A673 (cell line): ENCODE results near the gene PLXND1. TPM values are rescaled to one million over a fixed set of nuclear protein-coding genes. Genes with fewer than 3 reads are reported as not detected.

ENCODE experiments used
- BruUV-seq: library from RNA; stranded (reverse); fragments of 400-500 nt; replicated peaks from 2 replicates; lab custom pipeline; 2021; lab: Mats Ljungman, UMichigan
- CTCF ChIA-PET: fragments of 300-600 bp; sonication (Branson Sonifier 250); formaldehyde crosslinking; loops from one replicate; lab custom pipeline; 2022; ENCODE audit warnings: antibody characterized with exemption; lab: Charles Lee
- POLR2A ChIA-PET: fragments of 300-600 bp; sonication (Branson Sonifier 250); formaldehyde crosslinking; loops from one replicate; lab custom pipeline; 2022; ENCODE audit warnings: antibody characterized with exemption; ENCODE audit not compliant: low non-redundant PET; lab: Charles Lee
- DNase-seq: peaks from one replicate; pipeline ENCODE4 v3.0.0-alpha.2; 2015; ENCODE audit warnings: low spot score
- H3K27ac ChIP-seq: fragments of 200-600 bp; sonication (generic); 2 replicates; pipeline ENCODE4 v1.5.1; 2016; ENCODE audit warnings: mixed run types, low read depth, mild to moderate bottlenecking, mixed read lengths, antibody characterized with exemption, low read length; ENCODE audit not compliant: poor library complexity, severe bottlenecking
- H3K27me3 ChIP-seq: fragments of 200-600 bp; sonication (generic); replicated peaks from 2 replicates; pipeline ENCODE4 v1.6.1; 2017; ENCODE audit warnings: mixed run types, low read depth, mild to moderate bottlenecking, mixed read lengths, antibody characterized with exemption, low read length; ENCODE audit not compliant: insufficient read depth, poor library complexity
- H3K36me3 ChIP-seq: fragments of 200-600 bp; sonication (generic); 2 replicates; pipeline ENCODE4 v1.6.1; 2016; ENCODE audit warnings: mixed run types, mild to moderate bottlenecking, mixed read lengths, antibody characterized with exemption, low read length; ENCODE audit not compliant: insufficient read depth, poor library complexity, severe bottlenecking
- H3K4me1 ChIP-seq: fragments of 200-600 bp; sonication (generic); 2 replicates; pipeline ENCODE4 v1.6.1; 2017; ENCODE audit warnings: mixed run types, mild to moderate bottlenecking, mixed read lengths, antibody characterized with exemption, low read length; ENCODE audit not compliant: insufficient read depth, poor library complexity, severe bottlenecking
- H3K4me3 ChIP-seq: fragments of 200-600 bp; sonication (generic); 2 replicates; pipeline ENCODE4 v1.5.1; 2016; ENCODE audit warnings: low read depth, mixed run types, mild to moderate bottlenecking, mixed read lengths, low read length; ENCODE audit not compliant: poor library complexity, severe bottlenecking
- H3K9me3 ChIP-seq: fragments of 200-600 bp; sonication (generic); 2 replicates; pipeline ENCODE4 v1.6.1; 2016; ENCODE audit warnings: mixed run types, low read depth, mild to moderate bottlenecking, mixed read lengths, antibody characterized with exemption, low read length; ENCODE audit not compliant: poor library complexity, severe bottlenecking
- CTCF ChIP-seq: fragments of 300-800, 200-600 bp; sonication (generic); conservative IDR thresholded peaks from 2 replicates; pipeline ENCODE4 v1.5.1; 2017; ENCODE audit warnings: low read depth, mild to moderate bottlenecking, antibody characterized with exemption, low read length, moderate library complexity, mixed read lengths
- EZH2 ChIP-seq: fragments of 200-600 bp; sonication (generic); IDR thresholded peaks from 2 replicates; pipeline ENCODE4 v1.6.1; 2017; ENCODE audit warnings: borderline replicate concordance, low read depth, mild to moderate bottlenecking, mixed read lengths, antibody characterized with exemption, low read length; ENCODE audit not compliant: poor library complexity, severe bottlenecking
- intact Hi-C: fragments of 100-400 bp; cut with micrococcal nuclease; formaldehyde crosslinking; loops from one replicate; pipeline ENCODE4 v1.10.0; 2022; ENCODE audit not compliant: unreplicated experiment
- total RNA-seq: library from RNA; stranded (reverse); gene quantifications from 2 replicates; pipeline ENCODE4 v1.2.3, GENCODE V29; 2021

Gene PLXND1
- total RNA-seq, 1 experiment from 2014 or later = 31.5 TPM

- no TSS peak for BruUV-seq
- ChIA-PET CTCF (no interaction called here), POLR2A (no interaction called here)
- intact Hi-C loops = no loop called here
- no peaks in the 10 kb centered on the region for H3K36me3 ChIP-seq
- TF ChIP-seq CTCF (no peak), EZH2 (no peak)
- DNase-seq = no peak
- no peaks in the 10 kb centered on the region for H3K27me3 ChIP-seq
- no peaks in the 10 kb centered on the region for H3K9me3 ChIP-seq
- no peak overlapping the region for H3K27ac ChIP-seq
- peaks cover 14% of the 10 kb centered on the region for H3K4me1 ChIP-seq
- no peak overlapping the region for H3K4me3 ChIP-seq
These were observed 43.7 kb downstream of the PLXND1 start for GRCh38 chr3:129562803-129563202.

- H3K27ac ChIP-seq = no peak overlapping the region
- ChIA-PET POLR2A (no interaction called here), CTCF (no interaction called here)
- no peaks in the 10 kb centered on the region for H3K36me3 ChIP-seq
- no peak overlapping the region for H3K4me3 ChIP-seq
- DNase-seq = no peak
- BruUV-seq = no TSS peak
- H3K9me3 ChIP-seq = no peaks in the 10 kb centered on the region
- intact Hi-C loops = no loop called here
- H3K27me3 ChIP-seq = no peaks in the 10 kb centered on the region
- TF ChIP-seq EZH2 = no peak
- no peak for TF ChIP-seq CTCF
- H3K4me1 ChIP-seq = peaks cover 14% of the 10 kb centered on the region
These were observed 44.7 kb downstream of the PLXND1 start for GRCh38 chr3:129561619-129562248.

GRCh38 chr3:129560911-129561594, 45.4 kb downstream of the PLXND1 start:
- TF ChIP-seq EZH2 = no peak
- TF ChIP-seq CTCF = no peak
- Histone ChIP-seq H3K9me3 (no peaks in the 10 kb centered on the region), H3K4me3 (no peak overlapping the region), H3K27ac (peak overlapping the region; percentile 54), H3K27me3 (no peaks in the 10 kb centered on the region), H3K4me1 (peaks cover 14% of the 10 kb centered on the region), H3K36me3 (no peaks in the 10 kb centered on the region)
- ChIA-PET POLR2A (no interaction called here), CTCF (no interaction called here)
- no peak for DNase-seq
- BruUV-seq = no TSS peak
- intact Hi-C loops = no loop called here
